Measurements from ENCODE around the gene ZNF280A.

GRCh38 chr22:22486132-22486899 lies 33.8 kb downstream of the ZNF280A start:
- TF ChIP-seq CTCF (IDR thresholded peaks at IDR 0.05) (no peak), EP300 (IDR thresholded peaks at IDR 0.05) (no peak), POLR2A (IDR thresholded peaks at IDR 0.05) (no peak)

Data from ovary (tissue), 3 donors.